Heart right ventricle (tissue), 16 donors: ENCODE measurements around the gene PCSK2. TPM values are rescaled to one million over a fixed set of nuclear protein-coding genes. Genes with fewer than 3 reads are reported as not detected.
"Not testable (repeated sequence)": the region's sequence is repeated elsewhere in the genome, so short reads cannot be mapped to it uniquely, and the experiment has no call there.

Experiments used
- ATAC-seq, 8 donors: fragments of 200-7000 bp; cut with Tn5 transposase; one replicate each; pipeline ENCODE4 v1.9.1; 2020; ENCODE audit warnings: mild to moderate bottlenecking in 8 of 8, moderate library complexity in 8 of 8, moderate number of reproducible peaks in 1 of 8
- DNase-seq, 2 donors: peaks; one replicate each; pipeline ENCODE4 v3.0.0-alpha.2; 2020
- H3K27ac ChIP-seq, 10 donors: fragments of 200-600 bp; sonication (generic) in 2 of 10; one replicate each; pipeline versions ENCODE4 v1.5.0 to v1.8.0; 2020 to 2022; ENCODE audit warnings: mild to moderate bottlenecking in 3 of 10
- H3K27me3 ChIP-seq, 7 donors: fragments of 200-600 bp; one replicate each; pipeline ENCODE4 v1.8.0; 2021 to 2022; ENCODE audit warnings: mild to moderate bottlenecking in 2 of 7
- H3K36me3 ChIP-seq, 9 donors: fragments of 200-600 bp; sonication (generic) in 1 of 9; one replicate each; pipeline versions ENCODE4 v1.5.0 to v1.8.0; 2020 to 2022; ENCODE audit warnings: mild to moderate bottlenecking in 2 of 9
- H3K4me1 ChIP-seq, 9 donors: fragments of 200-600 bp; sonication (generic) in 1 of 9; one replicate each; pipeline versions ENCODE4 v1.5.0 to v1.8.0; 2020 to 2022; ENCODE audit warnings: mild to moderate bottlenecking in 4 of 9
- H3K4me3 ChIP-seq, 10 donors: fragments of 200-600 bp; sonication (generic) in 2 of 10; one replicate each; pipeline versions ENCODE4 v1.5.0 to v1.8.0; 2020 to 2022; ENCODE audit warnings: mild to moderate bottlenecking in 7 of 10, moderate library complexity in 2 of 10
- H3K9me3 ChIP-seq, 11 donors: fragments of 200-600 bp in 10 of 11; sonication (generic) in 2 of 11; one replicate each; pipeline versions ENCODE4 v1.5.0 to v1.8.0; 2013 to 2022; ENCODE audit warnings: mild to moderate bottlenecking in 2 of 11, control low read depth in 1 of 11, moderate library complexity in 1 of 11
- CTCF ChIP-seq, 9 donors: fragments of 200-600 bp; sonication (generic) in 2 of 9; IDR thresholded peaks; one replicate each; pipeline versions ENCODE4 v1.5.0 to v1.8.0; 2021 to 2022; ENCODE audit warnings: antibody characterized with exemption in 9 of 9, mild to moderate bottlenecking in 5 of 9, moderate library complexity in 1 of 9
- WGBS, 2 donors: extraction: QIAGEN DNeasy Blood & Tissue Kit; methylation state at CpG; one replicate each; pipeline ENCODE4 v1.1.7; 2013; ENCODE audit warnings: inconsistent platforms in 1 of 2; 5-methylcytosine and 5-hydroxymethylcytosine counted together
- intact Hi-C, 10 donors: fragments of 100-400 bp; cut with DNase I; formaldehyde crosslinking; loops; one replicate each; pipeline versions ENCODE4 v1.11.1 to v1.14.2; 2022
- polyA plus RNA-seq, 2 donors: library from polyadenylated mRNA; stranded (reverse); fragments of 200-250 nt; gene quantifications; one replicate each; pipeline ENCODE4 v1.2.3, GENCODE V29; 2013
- total RNA-seq, 10 donors: library from RNA; stranded (reverse); fragmentation: NEBNext Ultra II Directional in 3 of 10; extraction: Animal tissue kit (Norgen Biotek cat#: 25700) in 3 of 10; gene quantifications; one replicate each; pipeline versions ENCODE4 v1.2.1 to v1.2.4, GENCODE V29; 2021 to 2023
- donor health status: Arrhythmogenic right ventricular cardiomyopathy.
- donor health status: ischemic (EF 13 %, LVEDD 7.1; RV severe dilation, severe dysfunction).
- donor health status: healthy with polysubstance abuse.
- donor health status: DM: no; HTN: yes; CAD: no.
- donor health status: DM: no; HTN: no; CAD: no.
- donor health status: ischemic (EF 25% LVEDD 6.9; RV normal size, moderate dysfunction).
- donor health status: ischemic (EF 25% LVEDD 5.7; RV mildly dilated, moderate dysfunction).
- donor health status: healthy.
- donor health status: DM: yes; HTN: yes; CAD: no.
- donor health status: Ischemic cardiomyopathy.
- donor health status: ischemic (EF 35%, LVEDD 5.7; RV mildly dilated, moderate dysfunction).
- donor health status: nonischemic (EF 11% LVEDD 7.7; RV severe dilation, severe dysfunction).
- donor health status: DM: yes; HTN: yes; CAD: no.
- donor health status: PGD.
- donor health status: ischemic (EF 29% LVEDD 5.4; RV normal size, mild dysfunction).
- donor health status: nonischemic (EF 23%, LVEDD 6.1; RV moderate dilation, normal function).

PCSK2 gene
- total and polyA plus RNA-seq, 12 donors, result 0.09 to 1.4 (median 0.66) TPM; not detected in 1

GRCh38 chr20:17205084-17205813 lies 21.6 kb upstream of the PCSK2 start:
- WGBS, 2 donors, result 67 to 72% methylated on average over 7 of the region's 7 CpGs
- Histone ChIP-seq H3K36me3 (no peaks in the 10 kb centered on the region), H3K4me3 (no peak overlapping the region), H3K27me3 (peaks cover 0 to 20% (median 5%) of the 10 kb centered on the region in 7 donors), H3K27ac (no peak overlapping the region), H3K4me1 (no peaks in the 10 kb centered on the region), H3K9me3 (no peaks in the 10 kb centered on the region)
- no peak for TF ChIP-seq CTCF (IDR thresholded peaks at IDR 0.05)
- DNase-seq (no peak), ATAC-seq (no peak)
- intact Hi-C loops, result no loop called here

- no peak overlapping the region for H3K27ac ChIP-seq
- 57 to 62% methylated on average over 3 of the region's 3 CpGs for WGBS, 2 donors
- H3K36me3 ChIP-seq, result no peaks in the 10 kb centered on the region
- no peak overlapping the region for H3K4me3 ChIP-seq
- no peak for DNase-seq
- no peak for TF ChIP-seq CTCF (IDR thresholded peaks at IDR 0.05)
- H3K27me3 ChIP-seq, result no peaks in the 10 kb centered on the region
- intact Hi-C loops, result no loop called here
- no peaks in the 10 kb centered on the region for H3K4me1 ChIP-seq
- H3K9me3 ChIP-seq, result no peaks in the 10 kb centered on the region
- ATAC-seq, result no peak
These were observed 16.5 kb upstream of the PCSK2 start for GRCh38 chr20:17210387-17210786.

GRCh38 chr20:17210983-17211382 lies 15.9 kb upstream of the PCSK2 start:
- TF ChIP-seq CTCF (IDR thresholded peaks at IDR 0.05), result no peak
- H3K4me1 ChIP-seq, result no peaks in the 10 kb centered on the region
- no peaks in the 10 kb centered on the region for H3K36me3 ChIP-seq
- no peak for ATAC-seq
- H3K27me3 ChIP-seq, result no peaks in the 10 kb centered on the region
- H3K4me3 ChIP-seq, result no peak overlapping the region
- H3K27ac ChIP-seq, result no peak overlapping the region
- WGBS, 2 donors, result 68 to 71% methylated on average over 2 of the region's 2 CpGs
- H3K9me3 ChIP-seq, result no peaks in the 10 kb centered on the region
- intact Hi-C loops, result no loop called here
- no peak for DNase-seq

GRCh38 chr20:17215167-17215566 lies 11.7 kb upstream of the PCSK2 start:
- no peak overlapping the region for H3K27ac ChIP-seq
- ATAC-seq, result no peak
- intact Hi-C loops, result no loop called here
- H3K4me3 ChIP-seq, result no peak overlapping the region
- H3K9me3 ChIP-seq, result no peaks in the 10 kb centered on the region
- no peaks in the 10 kb centered on the region for H3K27me3 ChIP-seq
- H3K4me1 ChIP-seq, result no peaks in the 10 kb centered on the region
- TF ChIP-seq CTCF (IDR thresholded peaks at IDR 0.05), result no peak
- DNase-seq, result no peak
- no peaks in the 10 kb centered on the region for H3K36me3 ChIP-seq

- H3K36me3 ChIP-seq, H3K4me1 ChIP-seq, H3K27ac ChIP-seq, DNase-seq, ATAC-seq, H3K4me3 ChIP-seq, H3K9me3 ChIP-seq: not testable (repeated sequence)
- 84 to 88% methylated on average over 1 of the region's 1 CpG for WGBS, 2 donors
- intact Hi-C loops, result loop anchor here in 1 of 10 donors (10.0 kb wide), 1 partner anchor 55 kb away; no protein-coding TSS in a partner anchor
- peaks cover 0 to 38% (median 15%) of the 10 kb centered on the region in 7 donors for H3K27me3 ChIP-seq
These were observed 7.0 kb upstream of the PCSK2 start for GRCh38 chr20:17219856-17220255.
